IMR-90 (cell line): ENCODE data around the gene KLHL29. TPM values are rescaled to one million over a fixed set of nuclear protein-coding genes. Genes with fewer than 3 reads are reported as not detected.

ENCODE experiments used
- ATAC-seq: fragments of 200-7000 bp; cut with Tn5 transposase; 2 replicates; pipeline ENCODE4 v1.9.1; 2020; ENCODE audit warnings: low read depth, mild to moderate bottlenecking, moderate library complexity
- BruUV-seq: library from RNA; stranded (reverse); fragments of 400-500 nt; replicated peaks from 2 replicates; lab custom pipeline; 2021; lab: Mats Ljungman, UMichigan
- CTCF ChIA-PET: fragments of 300-600 bp; formaldehyde crosslinking; extraction: SDS; loops from one replicate; lab custom pipeline; 2021; ENCODE audit warnings: antibody characterized with exemption; lab: Yijun Ruan, JAX
- POLR2A ChIA-PET: fragments of 300-600 bp; sonication (Branson Sonifier 250); formaldehyde crosslinking; loops from one replicate; lab custom pipeline; 2022; ENCODE audit warnings: antibody characterized with exemption; ENCODE audit not compliant: unreplicated experiment; lab: Charles Lee
- DNase-seq: peaks from one replicate; pipeline ENCODE4 v3.0.0; 2013
- H2AFZ ChIP-seq: replicated peaks from 2 replicates; pipeline ENCODE3; 2013; ENCODE audit warnings: low read length, mild to moderate bottlenecking; ENCODE audit not compliant: poor library complexity
- H2AK5ac ChIP-seq: 2 replicates; pipeline ENCODE4 v1.6.1; 2013; ENCODE audit warnings: low read depth, low read length, inconsistent platforms
- H2AK9ac ChIP-seq: replicated peaks from 2 replicates; pipeline ENCODE3; 2013; ENCODE audit warnings: mild to moderate bottlenecking, low read depth, low read length, moderate library complexity; ENCODE audit not compliant: poor library complexity
- H2BK120ac ChIP-seq: 2 replicates; pipeline ENCODE4 v1.6.1; 2013; ENCODE audit warnings: low read depth, low read length, inconsistent platforms
- H2BK15ac ChIP-seq: 3 replicates; pipeline ENCODE4 v1.6.1; 2013; ENCODE audit warnings: low read depth, low read length, inconsistent platforms
- H2BK20ac ChIP-seq: 2 replicates; pipeline ENCODE4 v1.6.1; 2013; ENCODE audit warnings: low read depth, mild to moderate bottlenecking, inconsistent platforms, low read length, moderate library complexity
- H2BK5ac ChIP-seq: 2 replicates; pipeline ENCODE4 v1.6.1; 2013; ENCODE audit warnings: mild to moderate bottlenecking, low read depth, low read length, inconsistent platforms; ENCODE audit not compliant: poor library complexity, severe bottlenecking
- H3K14ac ChIP-seq: replicated peaks from 2 replicates; pipeline ENCODE4 v1.6.1; 2013; ENCODE audit warnings: low read depth, low read length, inconsistent platforms
- H3K18ac ChIP-seq: 2 replicates; pipeline ENCODE4 v1.6.1; 2013; ENCODE audit warnings: low read depth, low read length, control low read depth
- H3K23ac ChIP-seq: 2 replicates; pipeline ENCODE4 v1.6.1; 2013; ENCODE audit warnings: low read depth, low read length, inconsistent platforms
- H3K27ac ChIP-seq: 2 replicates; pipeline ENCODE4 v1.5.1; 2013; ENCODE audit warnings: mild to moderate bottlenecking, control low read depth, low read length; ENCODE audit not compliant: insufficient read depth
- H3K27me3 ChIP-seq: 2 replicates; pipeline ENCODE4 v1.6.1; 2013; ENCODE audit warnings: low read length; ENCODE audit not compliant: control insufficient read depth, insufficient read depth
- H3K36me3 ChIP-seq: 2 replicates; pipeline ENCODE4 v1.6.1; 2013; ENCODE audit warnings: low read length, mixed read lengths; ENCODE audit not compliant: control insufficient read depth, insufficient read depth
- H3K4ac ChIP-seq: 2 replicates; pipeline ENCODE4 v1.6.1; 2013; ENCODE audit warnings: low read depth, low read length, inconsistent platforms
- H3K4me1 ChIP-seq: 2 replicates; pipeline ENCODE4 v1.6.1; 2013; ENCODE audit warnings: low read length, mixed read lengths; ENCODE audit not compliant: control insufficient read depth, insufficient read depth
- H3K4me2 ChIP-seq: 2 replicates; pipeline ENCODE4 v1.6.1; 2013; ENCODE audit warnings: low read depth, mild to moderate bottlenecking, control low read depth, low read length, moderate library complexity
- H3K4me3 ChIP-seq: 2 replicates; pipeline ENCODE4 v1.5.1; 2013; ENCODE audit warnings: low read depth, mild to moderate bottlenecking, control low read depth, low read length, moderate library complexity; ENCODE audit not compliant: insufficient read depth
- H3K56ac ChIP-seq: 2 replicates; pipeline ENCODE4 v1.6.1; 2013; ENCODE audit warnings: low read length, inconsistent platforms; ENCODE audit not compliant: insufficient read depth; ENCODE audit errors: extremely low read depth
- H3K79me1 ChIP-seq, 2 experiments: 2 replicates each; pipeline ENCODE4 v1.6.1; 2013; ENCODE audit warnings: low read length in 2 of 2, inconsistent platforms in 1 of 2, low read depth in 1 of 2
- H3K9ac ChIP-seq: 2 replicates; pipeline ENCODE4 v1.6.1; 2013; ENCODE audit warnings: low read depth, low read length, control low read depth
- H3K9me1 ChIP-seq: 2 replicates; pipeline ENCODE4 v1.6.1; 2013; ENCODE audit warnings: low read length, inconsistent platforms; ENCODE audit not compliant: insufficient read depth
- H3K9me3 ChIP-seq: 2 replicates; pipeline ENCODE4 v1.6.1; 2013; ENCODE audit warnings: low read length; ENCODE audit not compliant: control insufficient read depth, insufficient read depth
- H4K20me1 ChIP-seq: 2 replicates; pipeline ENCODE4 v1.6.1; 2013; ENCODE audit warnings: low read length, inconsistent platforms; ENCODE audit not compliant: insufficient read depth
- H4K5ac ChIP-seq: 2 replicates; pipeline ENCODE4 v1.6.1; 2013; ENCODE audit warnings: mild to moderate bottlenecking, low read depth, low read length, control low read depth
- H4K8ac ChIP-seq, 2 experiments: 2 replicates each; pipeline ENCODE4 v1.6.1; 2013; ENCODE audit warnings: low read depth in 2 of 2, low read length in 2 of 2, control low read depth in 1 of 2, inconsistent platforms in 1 of 2
- H4K91ac ChIP-seq: 2 replicates; pipeline ENCODE4 v1.6.1; 2013; ENCODE audit warnings: low read depth, low read length, inconsistent platforms; ENCODE audit not compliant: insufficient read depth
- RCOR1 ChIP-seq: IDR thresholded peaks from 2 replicates; pipeline ENCODE4 v1.6.1; 2012; ENCODE audit warnings: mild to moderate bottlenecking, low read length, improper control_type of control experiment; ENCODE audit not compliant: insufficient replicate concordance
- WGBS, 2 experiments: methylation state at CpG; one replicate each; pipeline versions ENCODE4 v1.1.5 to v1.1.7; 2013; ENCODE audit warnings: missing lambda C conversion rate in 2 of 2; ENCODE audit not compliant: insufficient read length in 1 of 2; ENCODE audit errors: extremely low coverage in 2 of 2; 5-methylcytosine and 5-hydroxymethylcytosine counted together
- dilution Hi-C: fragments of 300-500 bp; cut with HindIII; formaldehyde crosslinking; loops from one replicate; pipeline ENCODE4 v1.14.3; 2018; ENCODE audit warnings: low sequenced_read_pairs; ENCODE audit not compliant: unreplicated experiment
- in situ Hi-C: fragments of 300-500 bp; cut with MboI; formaldehyde crosslinking; loops from 3 replicates; pipeline ENCODE4 v1.14.3; 2019; ENCODE audit warnings: low sequenced_read_pairs, inconsistent platforms, mixed read lengths
- intact Hi-C: fragments of 100-400 bp; cut with micrococcal nuclease; formaldehyde crosslinking; loops from 2 replicates; pipeline ENCODE4 v1.10.0; 2022
- polyA plus RNA-seq, 3 experiments: library from polyadenylated mRNA; depleted of rRNA; stranded (reverse); fragments of >200 nt; gene quantifications; 2 replicates each; pipeline ENCODE4 v1.2.3, GENCODE V29; 2012; ENCODE audit warnings: low replicate concordance in 1 of 3
- total RNA-seq: library from RNA; depleted of rRNA; stranded (reverse); fragments of >200 nt; gene quantifications from 2 replicates; pipeline ENCODE4 v1.2.3, GENCODE V29; 2012
- TF ChIP-seq, protein P1 (sequence below): fragments of 150-350 bp; IDR thresholded peaks from 2 replicates; pipeline ENCODE4 v1.6.1; 2016; ENCODE audit warnings: low read depth, mild to moderate bottlenecking, low read length, moderate library complexity, borderline replicate concordance

KLHL29 gene
- total and polyA plus RNA-seq, 2 of the 4 experiments (the other 2 are of a cell fraction): 2.0 to 8.0 TPM

DNA sequence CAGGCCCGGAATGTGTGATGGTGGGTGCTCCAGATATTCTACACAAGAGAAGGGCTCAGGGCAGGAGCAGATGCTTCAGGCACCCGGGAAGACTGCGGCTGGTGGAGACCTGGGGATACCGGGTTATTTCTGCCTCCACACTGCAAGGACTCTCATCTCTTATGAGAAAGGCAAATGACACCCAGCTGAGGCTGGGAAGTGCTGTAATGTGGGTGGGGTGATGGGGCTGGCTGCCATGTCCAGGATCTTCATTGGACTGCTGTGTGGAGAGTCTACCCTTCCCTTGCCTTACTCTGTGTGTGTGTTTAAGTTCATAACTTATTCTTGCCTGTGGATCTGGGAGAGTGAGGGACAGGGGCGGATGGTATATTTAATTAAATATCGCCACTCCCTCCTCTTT lies 124.1 kb downstream of the KLHL29 start:
- Histone ChIP-seq H2AK5ac (no peak overlapping the region), H3K27me3 (no peaks in the 10 kb centered on the region), H2BK20ac (no peak overlapping the region), H3K9me3 (no peaks in the 10 kb centered on the region), H2BK15ac (no peak overlapping the region), H3K4ac (no peak overlapping the region), H3K23ac (no peak overlapping the region), H2AK9ac (no peak overlapping the region), H2AFZ (no peak overlapping the region), H3K4me1 (peaks cover 3% of the 10 kb centered on the region; the same call in 1 of the 2 replicates), H4K91ac (no peak overlapping the region), H3K9me1 (peaks cover 3% of the 10 kb centered on the region; the same call in 1 of the 2 replicates), H2BK5ac (no peak overlapping the region), H3K27ac (no peak overlapping the region), H4K8ac (no peak overlapping the region), H3K14ac (no peak overlapping the region), H3K18ac (no peak overlapping the region), H4K5ac (no peak overlapping the region), H3K9ac (no peak overlapping the region), H3K4me2 (no peak overlapping the region), H3K56ac (no peak overlapping the region), H4K20me1 (no peaks in the 10 kb centered on the region; the same call in 1 of the 2 replicates), H3K36me3 (no peaks in the 10 kb centered on the region), H3K4me3 (no peak overlapping the region), H2BK120ac (no peak overlapping the region), H3K79me1 (no peaks in the 10 kb centered on the region; a peak in 2 of 4 replicates)
- WGBS, 2 experiments: 100% methylated on average over 1 of the region's 6 CpGs; no CpG with 5 or more reads in 1 of the 2 experiments
- ChIA-PET CTCF (no interaction called here), POLR2A (no interaction called here)
- in situ Hi-C loops: no loop called here
- intact Hi-C loops: no loop called here
- DNase-seq (no peak), ATAC-seq (no peak)
- dilution Hi-C loops: no loop called here
- BruUV-seq: no TSS peak
- TF ChIP-seq, protein P1, sequence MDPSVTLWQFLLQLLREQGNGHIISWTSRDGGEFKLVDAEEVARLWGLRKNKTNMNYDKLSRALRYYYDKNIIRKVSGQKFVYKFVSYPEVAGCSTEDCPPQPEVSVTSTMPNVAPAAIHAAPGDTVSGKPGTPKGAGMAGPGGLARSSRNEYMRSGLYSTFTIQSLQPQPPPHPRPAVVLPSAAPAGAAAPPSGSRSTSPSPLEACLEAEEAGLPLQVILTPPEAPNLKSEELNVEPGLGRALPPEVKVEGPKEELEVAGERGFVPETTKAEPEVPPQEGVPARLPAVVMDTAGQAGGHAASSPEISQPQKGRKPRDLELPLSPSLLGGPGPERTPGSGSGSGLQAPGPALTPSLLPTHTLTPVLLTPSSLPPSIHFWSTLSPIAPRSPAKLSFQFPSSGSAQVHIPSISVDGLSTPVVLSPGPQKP: no peak
- no peak for TF ChIP-seq RCOR1
